ENCODE measurements around the gene HS6ST1.

Gene HS6ST1

DNA sequence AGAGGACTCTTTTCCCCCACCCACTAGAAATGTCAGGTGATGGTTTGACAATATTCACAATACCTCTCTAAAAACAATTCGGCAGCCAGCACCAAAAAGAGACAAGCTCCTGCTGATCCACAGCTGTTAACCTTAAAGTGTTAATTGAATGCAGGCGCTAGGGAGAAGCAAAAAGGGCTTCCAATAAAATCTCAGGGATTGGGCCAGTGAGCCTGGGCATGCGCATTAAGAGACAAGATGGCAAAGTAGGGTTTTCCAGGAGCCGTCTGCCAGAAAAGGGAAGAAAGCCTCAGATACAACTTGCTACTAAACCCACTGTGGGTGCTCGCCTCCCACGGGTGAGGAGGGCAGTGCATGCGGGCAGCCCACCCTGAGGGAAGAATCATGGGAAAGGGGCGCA, 98.8 kb downstream of the HS6ST1 start:
- no peak for DNase-seq (ENCODE audit: insufficient read length)
- FAIRE-seq = no peak
- TF ChIP-seq TAF1 (IDR thresholded peaks at IDR 0.05; ENCODE audit: borderline replicate concordance, low read depth, low read length) = no peak
- no peak for TF ChIP-seq POLR2AphosphoS5 (IDR thresholded peaks at IDR 0.05; ENCODE audit: low read depth, low read length)
- TF ChIP-seq POLR2A (IDR thresholded peaks at IDR 0.05; ENCODE audit: low read depth, low read length) = no peak

DNA sequence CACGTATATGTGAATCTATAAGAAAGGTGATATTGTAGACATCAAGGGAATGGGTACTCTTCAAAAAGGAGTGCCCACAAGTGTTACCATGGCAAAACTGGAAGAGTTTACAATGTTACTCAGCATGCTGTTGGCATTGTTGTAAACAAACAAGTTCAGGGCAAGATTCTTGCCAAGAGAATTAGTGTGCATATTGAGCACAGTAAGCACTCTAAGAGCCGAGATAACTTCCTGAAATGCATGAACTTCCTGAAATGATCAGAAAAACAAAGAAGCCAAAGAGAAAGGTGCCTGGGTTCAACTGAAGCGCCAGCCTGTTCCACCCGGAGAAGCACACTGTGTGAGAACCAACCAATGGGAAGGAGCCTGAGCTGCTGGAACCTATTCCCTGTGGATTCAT, 101.0 kb downstream of the HS6ST1 start:
- FAIRE-seq = no peak
- no peak for TF ChIP-seq POLR2A (IDR thresholded peaks at IDR 0.05; ENCODE audit: low read depth, low read length)
- TF ChIP-seq POLR2AphosphoS5 (IDR thresholded peaks at IDR 0.05; ENCODE audit: low read depth, low read length) = no peak
- no peak for TF ChIP-seq TAF1 (IDR thresholded peaks at IDR 0.05; ENCODE audit: borderline replicate concordance, low read depth, low read length)
- DNase-seq (ENCODE audit: insufficient read length) = no peak

DNA sequence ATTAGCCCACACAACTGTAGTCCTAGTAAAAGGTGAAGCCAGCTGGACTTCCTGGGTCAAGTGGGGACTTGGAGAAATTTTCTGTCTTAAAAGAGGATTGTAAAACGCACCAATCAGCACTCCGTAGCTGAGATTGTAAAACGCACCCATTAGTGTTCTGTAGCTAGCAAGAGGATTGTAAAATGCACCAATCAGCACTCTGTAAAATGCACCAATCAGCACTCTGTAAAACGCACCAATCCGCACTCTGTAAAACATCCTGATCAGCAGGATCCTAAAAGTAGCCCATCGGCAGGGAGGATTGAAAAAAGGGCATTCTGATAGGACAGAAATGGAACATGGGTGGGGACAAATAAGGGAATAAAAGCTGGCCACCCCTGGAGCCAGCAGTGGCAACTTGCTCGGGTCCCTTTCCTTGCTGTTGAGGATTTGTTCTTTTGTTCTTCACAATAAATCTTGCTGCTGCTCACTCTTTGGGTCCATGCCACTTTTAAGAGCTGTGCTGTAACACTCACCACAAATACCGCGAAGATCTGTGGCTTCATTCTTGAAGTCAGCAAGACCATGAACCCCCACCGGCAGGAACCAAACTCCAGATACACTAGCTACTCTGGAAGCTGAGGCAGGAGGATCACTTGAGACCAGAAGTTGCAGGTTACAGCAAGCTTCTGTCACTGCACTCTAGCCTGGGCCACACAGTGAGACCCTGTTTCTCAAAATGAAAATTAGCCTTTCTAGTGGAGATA, 102.6 kb downstream of the HS6ST1 start:
- TF ChIP-seq TAF1 (IDR thresholded peaks at IDR 0.05; ENCODE audit: borderline replicate concordance, low read depth, low read length) (no peak), POLR2A (IDR thresholded peaks at IDR 0.05; ENCODE audit: low read depth, low read length) (no peak), POLR2AphosphoS5 (IDR thresholded peaks at IDR 0.05; ENCODE audit: low read depth, low read length) (no peak)
- DNase-seq (ENCODE audit: insufficient read length) = no peak
- FAIRE-seq = no peak
